Measurements from ENCODE around the gene SEC24C.

Gene SEC24C

GRCh38 chr10:73814896-73815718 is 70.9 kb downstream of the SEC24C start:
- no peak for ATAC-seq

GRCh38 chr10:73815719-73816030 is 71.5 kb downstream of the SEC24C start:
- ATAC-seq: no peak

DNA sequence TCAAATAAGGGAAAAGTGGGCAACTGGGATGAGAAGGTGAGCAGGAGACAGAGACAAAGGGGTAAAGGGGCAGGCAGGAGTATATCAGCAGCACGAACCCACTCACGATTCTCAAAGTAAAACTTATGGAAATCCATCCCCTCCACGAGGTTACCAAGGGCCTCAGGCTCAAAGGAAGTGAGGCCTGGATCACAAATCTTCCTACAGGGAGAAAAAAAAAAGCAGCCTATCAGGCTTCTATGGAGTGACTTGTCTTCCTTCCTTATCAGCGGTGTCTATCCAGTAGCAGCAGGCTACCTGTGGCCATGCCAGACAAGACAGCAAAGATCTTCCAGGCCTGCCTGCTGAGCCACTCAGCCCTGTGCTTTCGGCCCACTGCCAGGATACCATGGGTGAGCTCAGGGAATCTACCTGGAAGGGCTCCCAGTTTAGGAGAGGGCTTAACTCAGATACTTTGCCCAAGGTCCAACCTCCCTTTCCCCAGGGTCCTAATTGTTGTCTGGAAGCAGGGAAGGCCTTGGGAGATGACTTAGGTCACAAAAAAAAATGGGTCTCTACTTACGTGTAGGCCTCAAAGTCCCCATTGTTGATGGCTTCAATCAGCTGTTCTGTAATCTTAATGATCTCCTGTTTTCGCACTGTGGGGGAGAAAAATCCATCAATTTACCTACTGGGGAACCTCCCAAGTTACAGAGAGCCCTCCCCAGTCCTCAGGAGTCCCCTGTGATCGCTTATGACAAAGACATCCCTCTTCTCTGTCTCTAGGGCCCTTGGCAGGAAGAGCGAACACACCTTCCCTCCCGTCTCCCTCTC is 73.0 kb downstream of the SEC24C start:
- no peak for ATAC-seq

DNA sequence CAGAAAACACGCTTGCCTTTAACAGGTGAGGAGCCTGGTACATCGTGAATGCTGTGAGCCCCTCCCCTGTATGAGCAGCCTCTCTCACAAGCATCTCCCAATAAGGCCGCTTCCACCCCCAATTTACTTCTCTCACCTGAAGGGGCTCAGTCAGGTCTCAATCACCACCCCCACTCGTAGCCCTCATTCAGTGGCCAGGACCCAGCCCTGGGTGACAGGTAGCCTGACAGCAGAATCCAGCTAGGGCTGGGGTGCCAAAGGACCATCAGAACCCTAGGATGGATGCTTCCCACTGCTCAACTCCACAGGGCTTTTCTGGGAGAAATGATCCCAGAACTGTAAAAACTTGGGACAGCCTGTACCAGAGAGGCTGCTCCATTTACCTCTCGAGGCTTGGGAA is 73.7 kb downstream of the SEC24C start:
- ATAC-seq: no peak

DNA sequence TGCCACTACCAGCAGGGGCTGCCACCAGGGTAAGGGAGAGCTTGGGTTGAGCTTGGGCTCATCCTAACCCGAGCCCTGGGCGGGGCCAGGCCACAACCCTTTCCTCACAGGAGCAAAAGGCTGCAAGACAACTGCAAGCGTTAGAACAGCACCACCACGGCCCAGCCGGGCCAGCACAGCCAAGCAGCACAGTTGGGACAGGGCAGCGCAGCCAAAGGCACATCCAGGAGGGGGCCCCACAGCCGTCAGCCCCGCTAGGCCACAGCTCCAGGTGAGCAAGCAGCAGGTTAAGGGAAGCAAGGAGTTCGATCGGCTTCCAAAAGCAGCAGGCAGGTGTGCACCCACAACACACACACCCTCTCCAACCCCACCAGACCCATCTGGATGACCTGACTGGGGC is 74.2 kb downstream of the SEC24C start:
- no peak for ATAC-seq

DNA sequence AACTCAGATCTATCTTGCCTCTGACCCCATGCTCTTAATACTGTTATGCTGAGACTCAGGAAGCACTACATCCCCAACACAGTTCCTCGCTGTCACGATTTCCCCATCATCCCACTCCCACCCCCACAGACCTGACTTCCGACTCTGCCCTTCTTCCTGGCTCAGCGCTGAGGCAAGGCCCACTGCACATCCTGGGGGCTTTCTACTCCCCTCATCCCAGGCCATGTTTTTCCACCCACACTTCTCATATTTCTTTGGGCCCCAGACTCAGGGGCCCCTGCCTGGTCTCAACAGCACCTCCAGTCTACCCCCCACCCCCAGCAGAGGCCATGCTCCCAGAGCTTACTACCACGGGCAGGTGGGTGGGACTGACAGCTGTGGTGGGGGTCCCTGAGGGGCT is 74.9 kb downstream of the SEC24C start:
- ATAC-seq: no peak

- ATAC-seq: no peak
These were observed 75.4 kb downstream of the SEC24C start for GRCh38 chr10:73819513-73820093.
